Calu3 (cell line): ENCODE measurements around the gene ARHGAP19. TPM values are rescaled to one million over a fixed set of nuclear protein-coding genes. Genes with fewer than 3 reads are reported as not detected.

Experiments
- BruUV-seq: library from RNA; stranded (reverse); fragments of 400-500 nt; replicated peaks from 2 replicates; lab custom pipeline; 2021; lab: Mats Ljungman, UMichigan
- CTCF ChIA-PET: fragments of 300-600 bp; sonication (Branson Sonifier 250); formaldehyde crosslinking; loops from one replicate; lab custom pipeline; 2022; ENCODE audit warnings: antibody characterized with exemption; lab: Charles Lee
- DNase-seq: peaks from one replicate; pipeline ENCODE4 v3.0.0; 2022
- H3K27ac Mint-ChIP-seq: one replicate; pipeline ENCODE4 v1.8.0; 2022; ENCODE audit warnings: mixed read lengths; ENCODE audit not compliant: unreplicated experiment
- H3K27me3 Mint-ChIP-seq: one replicate; pipeline ENCODE4 v1.8.0; 2022; ENCODE audit warnings: mixed read lengths; ENCODE audit not compliant: unreplicated experiment
- H3K36me3 Mint-ChIP-seq: one replicate; pipeline ENCODE4 v1.8.0; 2022; ENCODE audit warnings: mild to moderate bottlenecking, moderate library complexity, mixed read lengths; ENCODE audit not compliant: insufficient read depth, unreplicated experiment
- H3K4me1 Mint-ChIP-seq: one replicate; pipeline ENCODE4 v1.8.0; 2022; ENCODE audit warnings: mild to moderate bottlenecking, low read depth, mixed read lengths; ENCODE audit not compliant: unreplicated experiment
- H3K4me3 Mint-ChIP-seq: one replicate; pipeline ENCODE4 v1.8.0; 2022; ENCODE audit warnings: mild to moderate bottlenecking, low read depth, moderate library complexity, mixed read lengths; ENCODE audit not compliant: unreplicated experiment
- H3K9me3 Mint-ChIP-seq: one replicate; pipeline ENCODE4 v1.8.0; 2022; ENCODE audit warnings: low read depth, mixed read lengths; ENCODE audit not compliant: unreplicated experiment
- intact Hi-C: fragments of 100-400 bp; cut with micrococcal nuclease; formaldehyde crosslinking; loops from one replicate; pipeline ENCODE4 v1.10.0; 2022; ENCODE audit not compliant: unreplicated experiment
- total RNA-seq: library from RNA; stranded (reverse); gene quantifications from 2 replicates; pipeline ENCODE4 v1.2.3, GENCODE V29; 2022
- TF ChIP-seq, protein P1 (sequence below): fragments of 200-600 bp; IDR thresholded peaks from one replicate; pipeline ENCODE4 v1.8.0; 2022; ENCODE audit warnings: antibody characterized with exemption; ENCODE audit not compliant: unreplicated experiment

Gene ARHGAP19
- total RNA-seq, 1 experiment from 2014 or later = 6.7 TPM

DNA sequence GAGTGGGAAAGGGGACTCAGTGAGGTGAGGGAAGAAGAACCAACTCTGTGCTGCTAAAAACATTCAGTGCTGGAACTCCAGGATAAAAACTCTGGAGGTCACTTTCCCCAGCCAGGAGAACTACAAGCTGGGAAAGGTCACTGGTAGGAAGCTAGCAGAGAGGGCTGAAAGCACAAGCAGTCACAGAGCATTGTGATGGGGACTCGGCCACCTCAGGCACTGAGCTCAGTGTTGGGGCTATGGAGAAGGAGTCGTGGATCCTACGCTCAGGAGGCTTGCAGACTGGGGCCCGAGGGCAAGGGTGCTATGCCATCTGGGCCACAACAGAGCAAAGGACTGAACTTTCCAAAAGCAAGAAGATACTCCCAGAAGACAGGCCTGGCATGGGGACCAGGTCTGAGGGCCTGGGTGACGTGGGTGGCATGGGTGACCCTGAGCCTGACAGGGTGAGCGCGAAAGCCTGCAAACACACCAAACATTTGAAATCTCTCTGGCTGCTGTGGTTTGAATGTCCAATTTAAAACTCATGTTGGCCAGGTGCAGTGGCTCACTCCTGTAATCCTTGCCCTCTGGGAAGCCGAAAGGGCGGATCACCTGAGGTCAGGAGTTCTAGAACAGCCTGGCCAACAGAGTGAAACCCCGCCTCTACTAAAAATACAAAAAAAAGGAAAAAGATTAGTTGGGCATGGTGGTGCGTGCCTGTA lies 9.8 kb upstream of the ARHGAP19 start:
- CTCF ChIA-PET = no interaction called here
- Mint-ChIP-seq H3K27ac (no peak overlapping the region), H3K9me3 (no peaks in the 10 kb centered on the region), H3K36me3 (no peaks in the 10 kb centered on the region), H3K4me3 (no peak overlapping the region), H3K27me3 (no peaks in the 10 kb centered on the region), H3K4me1 (peaks cover 9% of the 10 kb centered on the region)
- BruUV-seq = no TSS peak
- TF ChIP-seq, protein P1, sequence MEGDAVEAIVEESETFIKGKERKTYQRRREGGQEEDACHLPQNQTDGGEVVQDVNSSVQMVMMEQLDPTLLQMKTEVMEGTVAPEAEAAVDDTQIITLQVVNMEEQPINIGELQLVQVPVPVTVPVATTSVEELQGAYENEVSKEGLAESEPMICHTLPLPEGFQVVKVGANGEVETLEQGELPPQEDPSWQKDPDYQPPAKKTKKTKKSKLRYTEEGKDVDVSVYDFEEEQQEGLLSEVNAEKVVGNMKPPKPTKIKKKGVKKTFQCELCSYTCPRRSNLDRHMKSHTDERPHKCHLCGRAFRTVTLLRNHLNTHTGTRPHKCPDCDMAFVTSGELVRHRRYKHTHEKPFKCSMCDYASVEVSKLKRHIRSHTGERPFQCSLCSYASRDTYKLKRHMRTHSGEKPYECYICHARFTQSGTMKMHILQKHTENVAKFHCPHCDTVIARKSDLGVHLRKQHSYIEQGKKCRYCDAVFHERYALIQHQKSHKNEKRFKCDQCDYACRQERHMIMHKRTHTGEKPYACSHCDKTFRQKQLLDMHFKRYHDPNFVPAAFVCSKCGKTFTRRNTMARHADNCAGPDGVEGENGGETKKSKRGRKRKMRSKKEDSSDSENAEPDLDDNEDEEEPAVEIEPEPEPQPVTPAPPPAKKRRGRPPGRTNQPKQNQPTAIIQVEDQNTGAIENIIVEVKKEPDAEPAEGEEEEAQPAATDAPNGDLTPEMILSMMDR = no peak
- intact Hi-C loops = no loop called here
- no peak for DNase-seq

DNA sequence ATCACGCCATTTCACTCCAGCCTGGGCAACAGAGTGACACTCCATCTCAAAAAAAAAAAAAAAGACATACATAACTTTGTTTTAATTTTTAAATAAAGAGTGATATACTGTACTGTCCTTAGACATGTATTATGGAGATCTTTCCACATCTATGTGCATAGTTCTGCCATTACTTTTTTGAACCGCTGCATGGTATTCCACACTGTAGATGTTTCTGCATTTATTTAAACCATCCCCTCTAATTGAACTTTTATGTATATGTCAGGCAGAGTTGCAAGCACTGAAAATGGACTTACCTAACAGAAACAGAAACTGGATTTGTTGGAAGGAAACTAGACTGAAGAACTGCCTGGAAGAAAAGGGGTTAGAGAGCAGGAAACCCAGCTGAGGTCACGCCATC lies 8.5 kb upstream of the ARHGAP19 start:
- Mint-ChIP-seq H3K36me3 (no peaks in the 10 kb centered on the region), H3K27ac (no peak overlapping the region), H3K27me3 (no peaks in the 10 kb centered on the region), H3K4me1 (peaks cover 9% of the 10 kb centered on the region), H3K9me3 (no peaks in the 10 kb centered on the region), H3K4me3 (no peak overlapping the region)
- intact Hi-C loops = no loop called here
- DNase-seq = no peak
- TF ChIP-seq, protein P1 = no peak
- no TSS peak for BruUV-seq
- CTCF ChIA-PET = no interaction called here

DNA sequence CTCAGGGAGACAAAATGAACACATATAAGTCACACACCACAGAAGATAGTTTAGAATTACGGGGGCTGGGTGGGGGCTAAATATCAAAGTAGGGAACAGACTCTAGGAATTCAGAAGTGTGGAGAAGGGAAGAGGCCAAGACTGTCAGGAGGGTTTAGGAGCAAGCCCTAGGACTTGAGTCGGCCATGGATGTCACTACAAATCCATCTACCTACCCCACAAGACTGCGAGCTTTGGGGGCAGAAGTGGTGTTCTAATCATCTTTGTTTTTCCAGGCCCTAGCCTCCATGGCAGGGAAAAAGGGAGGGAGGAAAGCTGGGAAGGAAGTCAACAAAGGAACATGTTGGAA lies 5.8 kb upstream of the ARHGAP19 start:
- no peak overlapping the region for H3K4me3 Mint-ChIP-seq
- no peaks in the 10 kb centered on the region for H3K36me3 Mint-ChIP-seq
- intact Hi-C loops = no loop called here
- DNase-seq = no peak
- peaks cover 16% of the 10 kb centered on the region for H3K4me1 Mint-ChIP-seq
- no peaks in the 10 kb centered on the region for H3K9me3 Mint-ChIP-seq
- BruUV-seq = no TSS peak
- TF ChIP-seq, protein P1 = no peak
- no peak overlapping the region for H3K27ac Mint-ChIP-seq
- H3K27me3 Mint-ChIP-seq = no peaks in the 10 kb centered on the region
- CTCF ChIA-PET = interaction anchor here (0.7 kb wide), 1 partner anchor 13 kb away, joined by 4 read pairs; no protein-coding TSS in a partner anchor

DNA sequence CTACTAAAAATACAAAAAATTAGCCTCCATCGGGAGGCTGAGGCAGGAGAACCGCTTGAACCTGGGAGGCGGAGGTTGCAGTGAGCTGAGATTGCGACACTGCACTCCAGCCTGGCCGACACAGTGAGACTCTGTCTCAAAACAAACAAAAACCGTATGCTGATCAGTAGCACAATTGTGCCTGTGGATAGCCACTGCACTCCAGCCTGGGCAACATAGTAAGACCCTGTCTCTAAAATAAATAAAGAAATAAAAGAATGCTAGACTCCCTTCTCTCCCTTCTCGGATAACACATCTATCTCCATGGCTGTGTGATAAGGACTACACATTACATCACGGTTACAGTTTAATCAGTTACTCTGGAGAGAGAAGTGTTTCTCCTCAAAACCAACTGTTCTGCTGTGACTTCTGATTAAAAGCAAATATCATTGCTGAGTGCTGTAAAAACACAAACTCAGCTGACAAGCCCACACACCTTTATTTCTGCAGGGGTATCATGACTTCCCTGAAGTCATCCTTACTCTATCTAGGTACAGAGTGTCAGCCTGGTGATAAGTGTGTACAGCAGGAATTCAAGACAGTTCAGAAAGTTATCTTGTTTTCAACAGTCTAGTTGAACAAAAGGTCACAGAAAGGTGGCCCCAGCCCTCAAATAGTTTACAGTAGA lies 5.3 kb upstream of the ARHGAP19 start:
- BruUV-seq = no TSS peak
- H3K36me3 Mint-ChIP-seq = peaks cover 2% of the 10 kb centered on the region
- H3K27me3 Mint-ChIP-seq = no peaks in the 10 kb centered on the region
- intact Hi-C loops = no loop called here
- no peaks in the 10 kb centered on the region for H3K9me3 Mint-ChIP-seq
- peaks cover 16% of the 10 kb centered on the region for H3K4me1 Mint-ChIP-seq
- CTCF ChIA-PET = interaction anchor here (0.7 kb wide), 1 partner anchor 12 kb away, joined by 4 read pairs; no protein-coding TSS in a partner anchor
- no peak for DNase-seq
- TF ChIP-seq, protein P1 = no peak
- H3K27ac Mint-ChIP-seq = no peak overlapping the region
- no peak overlapping the region for H3K4me3 Mint-ChIP-seq
